GM12878 (cell line): ENCODE measurements around the gene REEP6. TPM values are rescaled to one million over a fixed set of nuclear protein-coding genes. Genes with fewer than 3 reads are reported as not detected.

Experiments used
- BCLAF1 ChIP-seq: fragments of 450-650 bp; IDR thresholded peaks from 2 replicates; pipeline ENCODE4 v1.6.1; 2017; ENCODE audit warnings: antibody characterized with exemption, mild to moderate bottlenecking, moderate library complexity
- BMI1 ChIP-seq: fragments of 450-650 bp; IDR thresholded peaks from 2 replicates; pipeline ENCODE4 v1.6.1; 2016; ENCODE audit warnings: mild to moderate bottlenecking, moderate library complexity, borderline replicate concordance
- CHD2 ChIP-seq: IDR thresholded peaks from 2 replicates; pipeline ENCODE4 v1.6.1; 2011; ENCODE audit warnings: low read depth, low read length, improper control_type of control experiment, borderline replicate concordance
- EED ChIP-seq: sonication (generic); IDR thresholded peaks from 2 replicates; pipeline ENCODE4 v1.6.1; 2016; ENCODE audit warnings: antibody characterized with exemption, low read depth
- EP300 ChIP-seq, 2 experiments: fragments of 150-350 bp in 1 of 2; IDR thresholded peaks; 2 replicates each; pipeline ENCODE4 v1.6.1; 2011 to 2012; ENCODE audit warnings: low read depth in 2 of 2, low read length in 2 of 2, borderline replicate concordance in 1 of 2, improper control_type of control experiment in 1 of 2, inconsistent platforms in 1 of 2; ENCODE audit not compliant: control insufficient read depth in 1 of 2
- EZH2 ChIP-seq: IDR thresholded peaks from 2 replicates; pipeline ENCODE4 v1.6.1; 2012; ENCODE audit warnings: low read depth, mild to moderate bottlenecking, control low read depth, inconsistent platforms, low read length, borderline replicate concordance; ENCODE audit not compliant: control insufficient read depth
- IRF3 ChIP-seq: fragments of 450-650 bp; IDR thresholded peaks from 2 replicates; pipeline ENCODE4 v1.6.1; 2014; ENCODE audit warnings: mild to moderate bottlenecking
- NFYB ChIP-seq: IDR thresholded peaks from 2 replicates; pipeline ENCODE4 v1.6.1; 2011; ENCODE audit warnings: low read depth, mild to moderate bottlenecking, low read length, improper control_type of control experiment, moderate library complexity; ENCODE audit not compliant: insufficient read depth
- PAX5 ChIP-seq: IDR thresholded peaks from 2 replicates; pipeline ENCODE4 v1.6.1; 2011; ENCODE audit warnings: low read depth, low read length, borderline replicate concordance
- PKNOX1 ChIP-seq: fragments of 450-650 bp; IDR thresholded peaks from 2 replicates; pipeline ENCODE4 v1.6.1; 2016; ENCODE audit warnings: mild to moderate bottlenecking
- POLR2A ChIP-seq: IDR thresholded peaks from 2 replicates; pipeline ENCODE4 v1.6.1; 2011; ENCODE audit warnings: low read depth, mild to moderate bottlenecking, low read length
- POU2F2 ChIP-seq: IDR thresholded peaks from 3 replicates; pipeline ENCODE4 v1.6.1; 2011; ENCODE audit warnings: low read depth, mild to moderate bottlenecking, low read length, borderline replicate concordance
- RELB ChIP-seq: fragments of 450-650 bp; IDR thresholded peaks from 2 replicates; pipeline ENCODE4 v1.6.1; 2017; ENCODE audit warnings: low read depth, mild to moderate bottlenecking, moderate library complexity
- SP1 ChIP-seq: IDR thresholded peaks from one replicate; pipeline ENCODE4 v1.6.1; 2011; ENCODE audit warnings: low read depth, low read length
- SREBF2 ChIP-seq: IDR thresholded peaks from 2 replicates; pipeline ENCODE4 v1.6.1; 2012; ENCODE audit warnings: mild to moderate bottlenecking, low read length
- STAT1 ChIP-seq: fragments of 450-650 bp; conservative IDR thresholded peaks from 2 replicates; pipeline ENCODE4 v1.6.1; 2014; ENCODE audit warnings: antibody characterized with exemption, mild to moderate bottlenecking
- polyA plus RNA-seq, 11 experiments: library from polyadenylated mRNA; depleted of rRNA in 4 of 11; unstranded in 6 of 11; stranded (reverse) in 5 of 11; fragments of >200 nt; fragmentation: Nextera tagmentation in 4 of 11; fragmentation: Illumina TruSeq in 1 of 11; extraction: Ambion mirVana in 4 of 11; extraction: Trizol in 1 of 11; gene quantifications; 1 replicate in 1 of 11; 2 replicates in 10 of 11; pipeline versions ENCODE4 v1.2.1 to v1.2.3, GENCODE V29; 2011 to 2016; ENCODE audit warnings: inconsistent platforms in 2 of 11, missing spikeins in 2 of 11, low read depth in 1 of 11
- total RNA-seq, 4 experiments: library from RNA; depleted of rRNA in 3 of 4; stranded (reverse); fragments of >200 nt in 3 of 4; fragmentation: Illumina TruSeq in 1 of 4; extraction: Trizol in 1 of 4; gene quantifications; 2 replicates each; pipeline versions ENCODE4 v1.2.1 to v1.2.3, GENCODE V29; 2013 to 2021
- TF ChIP-seq, protein P1 (sequence below): IDR thresholded peaks from 2 replicates; pipeline ENCODE4 v1.6.1; 2012; ENCODE audit warnings: low read depth, low read length, improper control_type of control experiment
- TF ChIP-seq, protein P2 (sequence below): IDR thresholded peaks from 2 replicates; pipeline ENCODE4 v1.6.1; 2011; ENCODE audit warnings: borderline replicate concordance, low read depth, mild to moderate bottlenecking, moderate library complexity, low read length; ENCODE audit not compliant: insufficient read depth, poor library complexity, severe bottlenecking

The REEP6 gene
- total and polyA plus RNA-seq, 10 of the 15 experiments (the other 5 are each of a cell fraction or from before 2014, with no cell fraction given) = 0.06 to 1.1 (median 0.39) TPM; not detected in 2

- TF ChIP-seq, protein P1, sequence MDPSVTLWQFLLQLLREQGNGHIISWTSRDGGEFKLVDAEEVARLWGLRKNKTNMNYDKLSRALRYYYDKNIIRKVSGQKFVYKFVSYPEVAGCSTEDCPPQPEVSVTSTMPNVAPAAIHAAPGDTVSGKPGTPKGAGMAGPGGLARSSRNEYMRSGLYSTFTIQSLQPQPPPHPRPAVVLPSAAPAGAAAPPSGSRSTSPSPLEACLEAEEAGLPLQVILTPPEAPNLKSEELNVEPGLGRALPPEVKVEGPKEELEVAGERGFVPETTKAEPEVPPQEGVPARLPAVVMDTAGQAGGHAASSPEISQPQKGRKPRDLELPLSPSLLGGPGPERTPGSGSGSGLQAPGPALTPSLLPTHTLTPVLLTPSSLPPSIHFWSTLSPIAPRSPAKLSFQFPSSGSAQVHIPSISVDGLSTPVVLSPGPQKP = no peak
- peak; percentile 35; the same call in 1 of the 2 replicates for TF ChIP-seq RELB
- peak; percentile 11; the same call in 1 of the 2 replicates for TF ChIP-seq PAX5
- TF ChIP-seq STAT1 = no peak
- no peak for TF ChIP-seq BCLAF1
- TF ChIP-seq SP1 = peak; percentile 97
- TF ChIP-seq POLR2A = peak; percentile 35; the same call in 1 of the 2 replicates
- TF ChIP-seq BMI1 = no peak
- TF ChIP-seq IRF3 = 0 out of 2 replicates have a peak, but pooled peaks have one; percentile 55
- peak; percentile 41; the same call in 1 of the 2 replicates for TF ChIP-seq PKNOX1
- no peak for TF ChIP-seq EZH2
- TF ChIP-seq NFYB = peak; percentile 89
- TF ChIP-seq SREBF2 = no peak
- TF ChIP-seq CHD2 = peak; percentile 43; the same call in 1 of the 2 replicates
- no peak for TF ChIP-seq POU2F2
- TF ChIP-seq EED = no peak
- no peak for TF ChIP-seq EP300 (IDR thresholded peaks at IDR 0.05; ENCODE audit: borderline replicate concordance in 1 of 2, control insufficient read depth in 1 of 2, low read depth in 2 of 2, low read length in 2 of 2)
- TF ChIP-seq, protein P2, sequence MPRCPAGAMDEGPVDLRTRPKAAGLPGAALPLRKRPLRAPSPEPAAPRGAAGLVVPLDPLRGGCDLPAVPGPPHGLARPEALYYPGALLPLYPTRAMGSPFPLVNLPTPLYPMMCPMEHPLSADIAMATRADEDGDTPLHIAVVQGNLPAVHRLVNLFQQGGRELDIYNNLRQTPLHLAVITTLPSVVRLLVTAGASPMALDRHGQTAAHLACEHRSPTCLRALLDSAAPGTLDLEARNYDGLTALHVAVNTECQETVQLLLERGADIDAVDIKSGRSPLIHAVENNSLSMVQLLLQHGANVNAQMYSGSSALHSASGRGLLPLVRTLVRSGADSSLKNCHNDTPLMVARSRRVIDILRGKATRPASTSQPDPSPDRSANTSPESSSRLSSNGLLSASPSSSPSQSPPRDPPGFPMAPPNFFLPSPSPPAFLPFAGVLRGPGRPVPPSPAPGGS = no peak
These were observed 17.0 kb downstream of the REEP6 start (continued) for GRCh38 chr19:1507763-1508506.
